Activated B cell treated with CpG ODN at 0.5 μM for 24 hours (primary cell): Measurements from ENCODE around the gene ESRRA. TPM values are rescaled to one million over a fixed set of nuclear protein-coding genes. Genes with fewer than 3 reads are reported as not detected.
A peak's percentile ranks its signal among the peaks of the same experiment; 100 is the strongest.

Source experiments
- ATAC-seq: fragments of 200-7000 bp; cut with Tn5 transposase; one replicate; pipeline ENCODE4 v1.10.0; 2021; ENCODE audit warnings: low read depth, mild to moderate bottlenecking, moderate library complexity
- CTCF ChIA-PET: fragments of 350-600 bp; sonication (Branson Sonifier 250); formaldehyde crosslinking; loops from one replicate; lab custom pipeline; 2021; ENCODE audit warnings: antibody characterized with exemption; lab: Charles Lee
- POLR2A ChIA-PET: fragments of 350-600 bp; sonication (Branson Sonifier 250); formaldehyde crosslinking; loops from one replicate; lab custom pipeline; 2021; ENCODE audit warnings: antibody characterized with exemption; lab: Charles Lee
- DNase-seq: peaks from one replicate; pipeline ENCODE4 v3.0.0; 2022
- H3K27ac Mint-ChIP-seq: one replicate; pipeline ENCODE4 v1.8.0; 2020; ENCODE audit warnings: mixed read lengths
- H3K27me3 Mint-ChIP-seq: one replicate; pipeline ENCODE4 v1.8.0; 2021; ENCODE audit warnings: mixed read lengths
- H3K36me3 Mint-ChIP-seq: one replicate; pipeline ENCODE4 v1.8.0; 2021; ENCODE audit warnings: low read depth, mixed read lengths
- H3K4me1 Mint-ChIP-seq: one replicate; pipeline ENCODE4 v1.8.0; 2021; ENCODE audit warnings: mixed read lengths
- H3K4me3 Mint-ChIP-seq: one replicate; pipeline ENCODE4 v1.8.0; 2020; ENCODE audit warnings: mild to moderate bottlenecking, mixed read lengths
- H3K9me3 Mint-ChIP-seq: one replicate; pipeline ENCODE4 v1.8.0; 2020; ENCODE audit warnings: mixed read lengths
- intact Hi-C: fragments of 100-400 bp; cut with micrococcal nuclease; formaldehyde crosslinking; loops from one replicate; pipeline ENCODE4 v1.15.1; 2024
- total RNA-seq: library from RNA; stranded (reverse); gene quantifications from 2 replicates; pipeline ENCODE4 v1.2.3, GENCODE V29; 2022
- TF ChIP-seq, protein P1 (sequence below): fragments of 200-600 bp; IDR thresholded peaks from one replicate; pipeline ENCODE4 v1.8.0; 2022; ENCODE audit warnings: antibody characterized with exemption, mild to moderate bottlenecking

ESRRA gene
- total RNA-seq, 1 donor from 2014 or later: 48.3 TPM

DNA sequence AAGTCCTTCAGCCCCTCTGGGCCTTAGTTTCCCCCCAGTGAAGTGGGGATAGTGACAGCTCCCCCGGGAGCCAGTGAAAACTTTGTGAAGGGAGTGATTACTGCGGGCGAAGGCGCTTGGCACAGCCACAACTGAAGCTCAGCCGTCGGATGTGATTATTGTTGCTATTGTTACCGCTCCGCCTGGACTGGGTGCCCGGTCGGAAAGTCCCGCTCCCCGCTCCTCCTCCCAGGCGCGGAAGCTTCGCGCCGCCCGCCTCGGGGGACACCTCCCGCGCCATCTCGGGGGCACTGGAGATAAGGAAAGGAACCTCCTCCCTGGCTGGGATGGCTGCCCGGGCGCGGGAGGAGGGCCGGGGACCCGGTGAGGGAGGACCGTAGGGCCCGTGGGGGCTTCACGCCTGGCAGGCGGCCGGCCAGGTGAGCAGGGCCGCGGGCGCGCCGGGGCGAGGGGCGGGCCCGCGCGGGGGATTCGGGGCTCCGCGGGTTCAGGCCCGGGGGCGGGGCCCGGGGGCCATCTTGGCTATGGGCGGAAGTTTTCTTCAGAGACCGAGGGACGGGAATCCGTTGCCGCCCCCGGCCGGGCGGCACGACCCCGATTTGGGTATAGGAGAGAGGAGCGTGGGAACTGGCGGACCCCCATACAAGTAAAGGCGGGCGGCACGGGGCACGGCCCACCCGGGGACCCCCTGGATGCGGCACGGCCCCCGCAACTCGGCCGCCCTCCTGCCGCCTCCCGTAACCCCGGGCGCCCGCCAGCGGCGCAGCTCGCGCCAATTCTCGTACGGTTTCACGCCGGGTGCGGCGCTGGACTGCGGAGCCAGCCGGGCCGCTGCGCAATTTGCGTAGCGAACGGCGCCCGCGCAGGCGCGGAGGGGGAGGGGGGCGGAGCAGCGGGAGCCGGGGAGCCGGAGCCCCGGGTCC lies 20.1 kb upstream of the ESRRA start, which contains the start of gene GPR137:
GPR137 (plus strand) TSS at position 887 of the 923 bp plus-strand sequence. CDS start 677 bp downstream, outside the sequence.
- H3K27me3 Mint-ChIP-seq: no peaks in the 10 kb centered on the region
- peak; percentile 64 for ATAC-seq
- peak within 1 kb of the TSS; percentile 92 for H3K27ac Mint-ChIP-seq
- TF ChIP-seq, protein P1, sequence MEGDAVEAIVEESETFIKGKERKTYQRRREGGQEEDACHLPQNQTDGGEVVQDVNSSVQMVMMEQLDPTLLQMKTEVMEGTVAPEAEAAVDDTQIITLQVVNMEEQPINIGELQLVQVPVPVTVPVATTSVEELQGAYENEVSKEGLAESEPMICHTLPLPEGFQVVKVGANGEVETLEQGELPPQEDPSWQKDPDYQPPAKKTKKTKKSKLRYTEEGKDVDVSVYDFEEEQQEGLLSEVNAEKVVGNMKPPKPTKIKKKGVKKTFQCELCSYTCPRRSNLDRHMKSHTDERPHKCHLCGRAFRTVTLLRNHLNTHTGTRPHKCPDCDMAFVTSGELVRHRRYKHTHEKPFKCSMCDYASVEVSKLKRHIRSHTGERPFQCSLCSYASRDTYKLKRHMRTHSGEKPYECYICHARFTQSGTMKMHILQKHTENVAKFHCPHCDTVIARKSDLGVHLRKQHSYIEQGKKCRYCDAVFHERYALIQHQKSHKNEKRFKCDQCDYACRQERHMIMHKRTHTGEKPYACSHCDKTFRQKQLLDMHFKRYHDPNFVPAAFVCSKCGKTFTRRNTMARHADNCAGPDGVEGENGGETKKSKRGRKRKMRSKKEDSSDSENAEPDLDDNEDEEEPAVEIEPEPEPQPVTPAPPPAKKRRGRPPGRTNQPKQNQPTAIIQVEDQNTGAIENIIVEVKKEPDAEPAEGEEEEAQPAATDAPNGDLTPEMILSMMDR: no peak
- DNase-seq: peak; percentile 99
- H3K36me3 Mint-ChIP-seq: peaks cover 12% of the 10 kb centered on the region
- peaks cover 20% of the 10 kb centered on the region for H3K4me1 Mint-ChIP-seq
- CTCF ChIA-PET: interaction anchor here (1.0 to 2.6 kb wide), 8 partner anchors 14 to 81 kb away, joined by 3 to 11 read pairs (median 4); partner anchors contain the start of genes CATSPERZ and PRDX5
- peak within 1 kb of the TSS; percentile 90 for H3K4me3 Mint-ChIP-seq
- POLR2A ChIA-PET: interaction anchor here (0.5 to 5.8 kb wide), 19 partner anchors 10 to 1223 kb away, joined by 3 to 119 read pairs (median 6); partner anchors contain the start of genes CCDC88B, ESRRA, FERMT3 and FKBP2
- no peaks in the 10 kb centered on the region for H3K9me3 Mint-ChIP-seq
- intact Hi-C loops: loop anchor here (1.0 to 2.0 kb wide), 9 partner anchors 15 to 59 kb away; partner anchors contain the start of genes CCDC88B, DNAJC4, ESRRA and FKBP2

DNA sequence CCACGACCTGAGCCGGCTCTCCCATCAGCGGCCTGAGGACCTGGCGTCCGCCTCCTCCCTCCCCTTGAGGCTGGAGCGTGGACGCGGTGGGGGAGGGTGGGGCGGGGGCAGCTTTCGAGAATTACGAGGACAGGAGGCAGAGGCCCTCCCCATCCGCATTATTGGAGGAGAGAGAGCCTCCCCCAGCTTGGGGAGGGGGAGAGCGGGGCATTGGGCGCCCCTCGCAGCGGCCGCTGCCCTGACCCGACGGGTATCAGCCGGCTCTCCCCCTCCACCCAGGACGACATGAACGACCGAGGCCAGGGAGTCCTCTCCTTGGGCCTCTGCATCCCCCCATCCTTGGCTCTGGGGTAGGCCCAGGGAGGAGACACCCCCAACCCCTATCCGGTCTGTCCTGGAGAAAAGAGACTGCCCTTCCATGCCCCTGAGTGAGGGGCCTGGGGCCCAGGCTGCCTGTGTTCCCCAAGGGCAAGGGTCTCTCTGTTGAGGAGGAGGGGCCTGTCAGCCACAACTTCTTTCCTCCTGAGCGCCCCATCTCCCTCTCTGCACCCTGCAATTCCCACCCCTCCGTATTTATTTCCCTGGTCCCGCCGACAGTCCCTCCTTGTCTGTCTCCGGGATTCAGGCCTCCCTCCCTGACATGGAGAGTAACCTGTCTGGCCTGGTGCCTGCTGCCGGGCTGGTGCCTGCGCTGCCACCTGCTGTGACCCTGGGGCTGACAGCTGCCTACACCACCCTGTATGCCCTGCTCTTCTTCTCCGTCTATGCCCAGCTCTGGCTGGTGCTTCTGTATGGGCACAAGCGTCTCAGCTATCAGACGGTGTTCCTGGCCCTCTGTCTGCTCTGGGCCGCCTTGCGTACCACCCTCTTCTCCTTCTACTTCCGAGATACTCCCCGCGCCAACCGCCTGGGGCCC lies 19.2 kb upstream of the ESRRA start:
- intact Hi-C loops: loop anchor here (1.0 to 2.0 kb wide), 7 partner anchors 15 to 56 kb away; partner anchors contain the start of genes CCDC88B, DNAJC4, ESRRA and FKBP2
- Mint-ChIP-seq H3K36me3 (peaks cover 11% of the 10 kb centered on the region), H3K4me3 (peak overlapping the region; percentile 78), H3K4me1 (peaks cover 22% of the 10 kb centered on the region), H3K27me3 (peaks cover 7% of the 10 kb centered on the region), H3K9me3 (no peaks in the 10 kb centered on the region), H3K27ac (peak overlapping the region; percentile 59)
- ChIA-PET CTCF (interaction anchor here (0.5 to 2.2 kb wide), 5 partner anchors 15 to 487 kb away, joined by 3 to 11 read pairs (median 4); partner anchors contain the start of genes CATSPERZ, ESRRA and PRDX5), POLR2A (interaction anchor here (1.9 to 5.8 kb wide), 5 partner anchors 16 to 101 kb away, joined by 14 to 119 read pairs (median 24); partner anchors contain the start of genes ESRRA, FERMT3, PRDX5 and STIP1)
- TF ChIP-seq, protein P1: no peak
- ATAC-seq (no peak), DNase-seq (no peak)

DNA sequence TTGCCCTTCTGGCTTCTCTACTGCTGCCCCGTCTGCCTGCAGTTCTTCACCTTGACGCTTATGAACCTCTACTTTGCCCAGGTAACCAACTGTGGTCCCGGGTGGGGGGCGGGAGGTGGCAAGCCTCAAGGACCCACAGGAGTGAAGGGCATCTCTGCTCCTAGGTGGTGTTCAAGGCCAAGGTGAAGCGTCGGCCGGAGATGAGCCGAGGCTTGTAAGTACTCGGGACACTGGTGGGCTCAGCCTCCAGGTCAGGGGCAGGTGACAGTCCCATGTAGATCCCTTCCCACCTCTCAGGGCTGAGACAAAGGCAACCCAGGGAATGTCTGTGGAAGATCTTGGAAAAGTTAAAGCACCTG lies 18.5 kb upstream of the ESRRA start:
- TF ChIP-seq, protein P1: no peak
- ChIA-PET POLR2A (interaction anchor here (3.7 to 5.8 kb wide), 2 partner anchors 16 to 17 kb away, joined by 24 to 119 read pairs; partner anchors contain the start of gene ESRRA), CTCF (interaction anchor here (0.9 kb wide), 2 partner anchors 18 to 82 kb away, joined by 3 to 6 read pairs; partner anchors contain the start of gene ESRRA)
- ATAC-seq (no peak), DNase-seq (no peak)
- peak overlapping the region; percentile 78 for H3K4me3 Mint-ChIP-seq
- no peaks in the 10 kb centered on the region for H3K9me3 Mint-ChIP-seq
- peaks cover 21% of the 10 kb centered on the region for H3K4me1 Mint-ChIP-seq
- H3K27me3 Mint-ChIP-seq: peaks cover 7% of the 10 kb centered on the region
- H3K27ac Mint-ChIP-seq: peak overlapping the region; percentile 59
- peaks cover 6% of the 10 kb centered on the region for H3K36me3 Mint-ChIP-seq
- intact Hi-C loops: no loop called here

DNA sequence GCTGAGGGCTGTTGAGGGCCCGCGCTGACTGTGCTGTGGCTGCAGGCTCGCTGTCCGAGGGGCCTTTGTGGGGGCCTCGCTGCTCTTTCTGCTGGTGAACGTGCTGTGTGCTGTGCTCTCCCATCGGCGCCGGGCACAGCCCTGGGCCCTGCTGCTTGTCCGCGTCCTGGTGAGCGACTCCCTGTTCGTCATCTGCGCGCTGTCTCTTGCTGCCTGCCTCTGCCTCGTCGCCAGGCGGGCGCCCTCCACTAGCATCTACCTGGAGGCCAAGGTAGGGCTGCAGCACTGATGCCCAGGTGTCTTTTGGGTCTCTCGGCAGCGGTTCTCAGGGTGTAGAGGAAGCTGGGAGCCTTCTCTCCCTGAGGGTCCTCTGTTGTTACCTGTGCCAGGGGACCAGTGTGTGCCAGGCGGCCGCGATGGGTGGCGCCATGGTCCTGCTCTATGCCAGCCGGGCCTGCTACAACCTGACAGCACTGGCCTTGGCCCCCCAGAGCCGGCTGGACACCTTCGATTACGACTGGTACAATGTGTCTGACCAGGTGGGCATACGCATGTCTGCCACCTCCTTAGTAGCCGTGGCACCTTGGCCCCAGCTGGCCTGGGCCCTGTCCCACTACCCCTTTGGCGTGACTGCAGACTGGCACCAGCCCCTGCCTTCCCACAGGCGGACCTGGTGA lies 17.5 kb upstream of the ESRRA start:
- TF ChIP-seq, protein P1: no peak
- CTCF ChIA-PET: interaction anchor here (1.2 kb wide), 1 partner anchor 83 kb away, joined by 5 read pairs; no protein-coding TSS in a partner anchor
- peak overlapping the region; percentile 11 for H3K4me3 Mint-ChIP-seq
- H3K9me3 Mint-ChIP-seq: no peaks in the 10 kb centered on the region
- ATAC-seq: no peak
- intact Hi-C loops: no loop called here
- POLR2A ChIA-PET: interaction anchor here (0.6 kb wide), 1 partner anchor 70 kb away, joined by 8 read pairs; no protein-coding TSS in a partner anchor
- H3K27ac Mint-ChIP-seq: no peak overlapping the region
- peaks cover 2% of the 10 kb centered on the region for H3K36me3 Mint-ChIP-seq
- no peak for DNase-seq
- peaks cover 23% of the 10 kb centered on the region for H3K4me1 Mint-ChIP-seq
- peaks cover 10% of the 10 kb centered on the region for H3K27me3 Mint-ChIP-seq
